Esophagus (tissue), 2 donors: ENCODE results near the gene EBLN2. TPM values are rescaled to one million over a fixed set of nuclear protein-coding genes. Genes with fewer than 3 reads are reported as not detected.
"Not testable (repeated sequence)": the region's sequence is repeated elsewhere in the genome, so short reads cannot be mapped to it uniquely, and the experiment has no call there.

Experiments used
- H3K27ac ChIP-seq, 2 donors: one replicate each; pipeline ENCODE4 v1.5.1; 2013; ENCODE audit warnings: low read depth in 2 of 2, mild to moderate bottlenecking in 2 of 2, inconsistent platforms in 1 of 2, low read length in 1 of 2, moderate library complexity in 1 of 2
- H3K27me3 ChIP-seq, 2 donors: one replicate each; pipeline ENCODE4 v1.6.1; 2013; ENCODE audit warnings: low read length in 2 of 2, control low read depth in 1 of 2, mild to moderate bottlenecking in 1 of 2; ENCODE audit not compliant: insufficient read depth in 2 of 2, control insufficient read depth in 1 of 2
- H3K36me3 ChIP-seq, 2 donors: one replicate each; pipeline ENCODE4 v1.6.1; 2013; ENCODE audit warnings: low read length in 1 of 2; ENCODE audit not compliant: control insufficient read depth in 2 of 2, insufficient read depth in 2 of 2
- H3K4me1 ChIP-seq, 2 donors: one replicate each; pipeline ENCODE4 v1.6.1; 2013; ENCODE audit warnings: low read length in 1 of 2; ENCODE audit not compliant: control insufficient read depth in 2 of 2, insufficient read depth in 2 of 2
- H3K4me3 ChIP-seq, 2 donors: one replicate each; pipeline ENCODE4 v1.5.1; 2013; ENCODE audit warnings: low read length in 2 of 2, mild to moderate bottlenecking in 2 of 2, low read depth in 1 of 2, moderate library complexity in 1 of 2
- H3K9me3 ChIP-seq, 2 donors: one replicate each; pipeline ENCODE4 v1.6.1; 2013; ENCODE audit warnings: mild to moderate bottlenecking in 2 of 2, low read depth in 1 of 2, low read length in 1 of 2, moderate library complexity in 1 of 2; ENCODE audit not compliant: control insufficient read depth in 2 of 2, insufficient read depth in 1 of 2
- WGBS, 2 donors: extraction: QIAGEN DNeasy Blood & Tissue Kit; methylation state at CpG; one replicate each; pipeline ENCODE4 v1.1.7; 2013; 5-methylcytosine and 5-hydroxymethylcytosine counted together
- polyA plus RNA-seq, 2 donors: library from polyadenylated mRNA; stranded (reverse); fragments of 200-250 nt; gene quantifications; one replicate each; pipeline ENCODE4 v1.2.3, GENCODE V29; 2013
- donor health status: healthy with polysubstance abuse.
- donor health status: Bipolar disorder and iron deficiency.

EBLN2 gene
- polyA plus RNA-seq, 2 donors = 0.53 to 0.92 TPM

DNA sequence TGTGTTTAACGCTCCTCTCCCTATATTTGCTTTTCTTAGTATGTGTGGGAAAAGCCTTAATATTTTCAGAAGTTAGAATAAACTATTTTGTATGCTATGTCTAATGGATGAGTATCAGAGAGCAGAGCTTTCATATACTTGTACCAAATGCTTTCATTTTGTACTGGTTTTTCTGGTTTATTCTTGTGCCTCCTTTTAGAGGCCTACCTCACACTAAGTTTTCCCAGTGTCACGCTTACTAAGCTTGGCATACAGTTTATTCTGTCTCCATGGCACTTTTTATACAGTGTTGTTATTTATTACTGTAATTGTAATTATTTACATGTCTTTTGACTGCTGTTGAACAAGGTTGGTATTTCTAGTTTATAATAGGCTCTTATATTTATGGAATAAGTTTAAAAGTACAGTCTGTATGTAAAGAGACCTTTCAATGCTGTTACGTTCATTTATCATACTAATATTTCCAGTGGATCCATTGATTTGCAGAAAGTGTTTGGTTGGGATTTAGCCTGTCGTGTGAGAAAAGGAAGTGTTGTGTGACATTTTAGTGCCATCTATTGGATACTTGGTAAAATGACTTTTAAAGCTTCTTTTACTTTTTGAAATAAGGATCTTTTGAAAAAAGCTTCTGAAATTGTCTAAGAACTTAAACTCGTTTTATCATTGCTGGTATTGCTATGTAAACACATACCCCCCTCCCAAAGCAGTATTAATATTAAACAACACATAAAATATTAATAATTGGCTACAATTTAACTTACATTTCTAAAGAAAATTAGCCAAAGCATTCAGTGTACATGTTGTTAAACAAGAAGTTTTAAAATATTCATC is 5.2 kb upstream of the EBLN2 start:
- Histone ChIP-seq H3K9me3 (no peaks in the 10 kb centered on the region), H3K36me3 (no peaks in the 10 kb centered on the region), H3K27me3 (no peaks in the 10 kb centered on the region), H3K4me3 (no peak overlapping the region), H3K4me1 (no peaks in the 10 kb centered on the region), H3K27ac (no peak overlapping the region)
- WGBS, 2 donors = 20 to 21% methylated on average over 5 of the region's 5 CpGs

DNA sequence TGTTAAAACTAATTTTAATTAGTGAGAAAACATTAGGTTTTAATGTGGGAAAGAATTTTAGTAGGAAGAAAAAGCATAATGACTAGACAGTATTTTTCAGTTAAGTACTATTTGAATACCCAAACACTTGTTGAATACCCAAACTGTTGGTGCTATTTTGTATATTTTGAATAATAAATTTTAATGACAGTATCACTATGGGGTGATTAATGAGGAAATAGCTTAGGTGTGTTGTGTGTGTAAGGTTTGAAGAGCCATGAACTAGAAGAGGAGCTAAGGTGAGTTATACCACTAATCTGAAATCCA is 4.7 kb upstream of the EBLN2 start:
- Histone ChIP-seq H3K4me1 (no peaks in the 10 kb centered on the region), H3K9me3 (no peaks in the 10 kb centered on the region), H3K27me3 (no peaks in the 10 kb centered on the region), H3K4me3 (no peak overlapping the region), H3K27ac (no peak overlapping the region), H3K36me3 (peaks cover 3% of the 10 kb centered on the region in 2 donors)

DNA sequence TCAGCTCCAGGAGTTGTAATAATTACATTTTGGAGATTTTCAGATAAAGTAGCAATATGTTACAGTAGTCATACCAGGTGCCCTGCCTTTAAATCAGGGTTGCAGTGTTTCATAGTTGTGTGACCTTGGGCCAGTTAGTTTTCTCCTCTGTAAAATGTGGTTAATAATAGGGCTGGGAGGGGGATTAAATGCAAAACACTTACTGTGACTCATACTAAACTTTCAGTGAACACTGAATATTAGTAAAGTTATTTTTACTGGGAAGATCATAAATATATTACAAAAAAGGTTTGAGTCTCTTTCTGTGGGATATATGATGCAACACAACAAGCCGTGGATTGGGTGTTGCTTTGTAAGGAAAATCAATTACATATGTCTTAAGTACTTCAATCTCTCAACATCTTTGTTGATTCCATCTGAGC is 1.1 kb upstream of the EBLN2 start:
- Histone ChIP-seq H3K9me3 (no peaks in the 10 kb centered on the region), H3K4me1 (no peaks in the 10 kb centered on the region), H3K36me3 (peaks cover 7 to 9% of the 10 kb centered on the region in 2 donors), H3K27ac (no peak overlapping the region), H3K27me3 (no peaks in the 10 kb centered on the region), H3K4me3 (no peak overlapping the region)
- 77 to 85% methylated on average over 1 of the region's 1 CpG for WGBS, 2 donors

DNA sequence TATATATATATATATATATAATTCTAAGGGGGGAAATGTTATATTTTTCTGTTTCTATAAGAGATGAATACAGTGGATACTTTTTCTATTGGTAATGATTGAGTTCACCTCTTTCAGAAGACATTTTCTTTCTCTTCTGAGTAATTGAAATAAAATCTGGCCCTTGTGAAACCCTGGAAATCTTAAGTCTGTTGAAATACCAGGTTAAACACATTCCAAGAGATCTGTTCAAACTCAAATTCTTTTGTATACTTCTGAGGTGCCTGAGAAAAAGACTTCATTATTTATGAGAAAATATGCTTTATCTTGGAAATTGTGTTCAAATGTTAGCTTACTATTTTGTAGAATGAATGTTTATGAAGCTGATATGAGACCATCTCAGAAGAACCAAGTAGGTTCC is 4.8 kb downstream of the EBLN2 start:
- not testable (repeated sequence) for H3K4me1 ChIP-seq, H3K9me3 ChIP-seq, H3K36me3 ChIP-seq, H3K27me3 ChIP-seq, H3K27ac ChIP-seq, H3K4me3 ChIP-seq

DNA sequence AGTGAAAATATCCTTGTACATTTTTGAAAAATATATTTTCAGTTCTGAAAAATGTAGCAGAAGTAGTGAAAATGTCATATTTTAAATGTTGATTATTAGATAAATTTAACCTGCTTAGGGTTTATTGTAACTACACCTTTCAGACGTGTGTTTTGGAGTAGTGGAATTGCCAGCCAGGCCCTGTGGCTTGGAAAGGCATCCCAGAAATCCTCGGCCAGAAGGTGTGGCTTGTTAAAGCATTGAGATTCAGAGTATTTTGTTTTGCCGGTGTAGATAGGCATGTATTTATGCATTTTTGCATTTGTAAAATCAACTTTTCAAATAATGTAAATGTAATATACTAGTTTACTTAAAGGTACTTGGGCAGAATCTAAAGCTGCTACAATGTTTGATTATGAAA is 7.0 kb downstream of the EBLN2 start:
- H3K27ac ChIP-seq = no peak overlapping the region
- H3K4me3 ChIP-seq = no peak overlapping the region
- whole genome bisulfite sequencing, 2 donors = 44 to 74% methylated on average over 3 of the region's 3 CpGs
- no peaks in the 10 kb centered on the region for H3K9me3 ChIP-seq
- no peaks in the 10 kb centered on the region for H3K27me3 ChIP-seq
- no peaks in the 10 kb centered on the region for H3K36me3 ChIP-seq
- H3K4me1 ChIP-seq = no peaks in the 10 kb centered on the region

DNA sequence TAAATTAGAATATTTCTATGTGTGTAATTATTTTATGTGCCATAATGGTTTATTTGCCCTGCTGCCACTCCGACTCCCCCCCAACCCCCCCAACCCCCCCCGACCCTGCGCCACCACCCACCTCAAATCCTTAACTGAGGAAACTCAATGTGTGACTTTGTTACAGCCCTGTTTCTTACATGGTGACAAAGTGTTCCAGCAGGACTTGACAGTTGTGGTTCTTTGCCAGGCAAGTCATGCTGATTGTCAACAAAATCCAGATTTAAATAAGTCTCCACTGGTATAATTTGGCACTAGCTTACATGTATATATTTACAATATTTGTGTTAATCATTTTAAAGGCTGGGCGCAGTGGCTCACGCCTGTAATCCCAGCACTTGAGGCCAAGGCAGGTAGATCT is 7.7 kb downstream of the EBLN2 start:
- H3K36me3 ChIP-seq = no peaks in the 10 kb centered on the region
- H3K4me3 ChIP-seq = no peak overlapping the region
- H3K27me3 ChIP-seq = no peaks in the 10 kb centered on the region
- no peak overlapping the region for H3K27ac ChIP-seq
- H3K4me1 ChIP-seq = no peaks in the 10 kb centered on the region
- WGBS, 2 donors = 83 to 94% methylated on average over 5 of the region's 5 CpGs
- H3K9me3 ChIP-seq = no peaks in the 10 kb centered on the region

DNA sequence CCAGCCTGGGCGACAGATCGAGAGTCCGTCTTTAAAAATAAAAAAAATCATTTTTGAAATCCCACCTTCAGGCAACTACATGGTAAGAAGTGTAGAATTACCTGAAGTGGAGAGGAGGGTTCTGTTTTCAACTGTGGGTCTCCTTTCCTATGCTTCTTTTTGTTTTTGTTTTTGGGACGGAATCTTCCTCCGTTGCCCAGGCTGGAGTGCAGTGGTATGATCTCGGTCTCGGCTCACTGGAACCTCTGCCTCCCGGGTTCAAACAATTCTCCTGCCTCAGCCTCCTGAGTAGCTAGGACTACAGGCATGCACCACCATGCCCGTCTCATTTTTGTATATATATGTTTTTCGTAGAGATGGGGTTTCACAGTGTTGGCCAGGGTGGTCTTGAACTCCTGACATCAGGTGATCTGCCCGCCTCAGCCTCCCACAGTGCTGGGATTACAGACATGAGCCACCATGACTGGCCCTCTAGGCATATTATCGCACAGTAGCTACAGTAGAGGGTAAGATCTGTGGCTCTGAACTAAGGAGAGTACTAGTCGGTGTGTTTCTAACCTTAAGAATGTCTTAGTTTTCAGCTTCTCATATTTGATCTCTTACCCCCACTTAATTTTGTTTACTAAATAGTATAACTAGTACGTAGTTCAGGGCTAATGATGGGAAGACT is 8.5 kb downstream of the EBLN2 start:
- no peaks in the 10 kb centered on the region for H3K4me1 ChIP-seq
- WGBS, 2 donors = 89 to 93% methylated on average over 14 of the region's 14 CpGs
- H3K27ac ChIP-seq = no peak overlapping the region
- H3K4me3 ChIP-seq = no peak overlapping the region
- no peaks in the 10 kb centered on the region for H3K27me3 ChIP-seq
- no peaks in the 10 kb centered on the region for H3K36me3 ChIP-seq
- H3K9me3 ChIP-seq = no peaks in the 10 kb centered on the region

DNA sequence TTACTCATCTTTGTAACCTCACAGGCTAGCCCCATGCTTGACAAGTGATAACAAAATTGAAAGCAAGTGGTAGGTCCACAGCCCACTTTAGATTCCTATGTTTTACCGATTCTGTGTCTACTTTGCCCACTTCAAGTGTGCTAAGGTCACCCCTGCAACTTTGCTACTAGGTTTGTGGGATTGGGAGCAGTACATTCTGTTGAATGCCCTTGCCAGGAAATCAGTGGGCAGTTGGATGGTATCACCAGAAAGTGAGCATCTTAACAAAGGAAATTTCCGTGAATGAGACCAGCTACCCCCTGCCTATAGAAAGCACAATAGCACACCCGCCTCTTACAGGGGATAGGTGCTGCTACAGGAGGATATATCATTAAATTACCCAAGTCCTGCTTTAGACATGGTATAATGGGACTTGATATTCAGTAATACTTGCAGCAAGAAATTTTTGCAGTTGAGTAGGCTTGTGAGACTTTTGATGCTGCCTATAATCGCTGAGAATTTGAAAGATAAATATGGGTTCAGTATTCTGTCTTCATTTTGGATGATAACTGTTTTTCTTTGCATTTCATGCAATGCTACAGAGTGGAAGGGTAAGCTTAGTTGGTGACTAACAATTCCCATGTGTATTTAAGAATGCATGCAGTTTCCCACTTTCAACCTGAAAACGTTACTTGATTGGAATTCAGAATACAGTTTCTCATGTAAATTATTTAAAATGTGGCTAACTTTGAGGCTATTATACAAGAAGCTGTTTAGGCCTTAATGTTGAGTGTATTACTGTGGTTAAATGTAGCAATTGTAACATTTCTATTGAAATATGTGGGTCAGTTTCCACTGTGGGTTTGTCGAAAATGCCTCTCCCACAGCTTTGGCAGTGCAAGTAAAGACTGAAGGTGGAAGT is 9.5 kb downstream of the EBLN2 start:
- Histone ChIP-seq H3K4me1 (no peaks in the 10 kb centered on the region), H3K4me3 (no peak overlapping the region), H3K27me3 (no peaks in the 10 kb centered on the region), H3K27ac (no peak overlapping the region), H3K36me3 (no peaks in the 10 kb centered on the region), H3K9me3 (no peaks in the 10 kb centered on the region)
- 54 to 59% methylated on average over 6 of the region's 6 CpGs for WGBS, 2 donors

DNA sequence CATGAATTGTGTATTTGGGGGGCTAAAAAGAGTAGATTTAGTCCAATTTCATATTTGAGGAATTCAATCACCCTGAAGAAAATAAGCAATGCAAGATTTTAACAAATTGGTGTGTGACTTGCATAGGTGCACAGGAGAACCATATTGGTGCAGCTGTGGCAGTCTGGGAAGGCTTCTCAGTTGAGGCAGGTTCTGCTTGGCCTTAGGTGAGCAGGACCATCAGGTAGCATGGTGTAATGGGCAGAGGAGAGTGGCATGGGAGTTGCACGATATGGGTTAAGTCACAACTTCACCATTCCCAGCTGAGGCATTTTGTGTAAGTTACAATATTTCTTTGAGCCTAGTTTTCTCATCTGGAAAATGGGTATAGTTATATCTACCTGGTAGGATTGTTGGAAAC is 10.5 kb downstream of the EBLN2 start:
- H3K27ac ChIP-seq = no peak overlapping the region
- H3K9me3 ChIP-seq = no peaks in the 10 kb centered on the region
- H3K27me3 ChIP-seq = no peaks in the 10 kb centered on the region
- H3K4me3 ChIP-seq = no peak overlapping the region
- no peaks in the 10 kb centered on the region for H3K4me1 ChIP-seq
- H3K36me3 ChIP-seq = no peaks in the 10 kb centered on the region
- 92 to 96% methylated on average over 1 of the region's 1 CpG for WGBS, 2 donors
